BJ (cell line): ENCODE data around the gene PRLR. TPM values are rescaled to one million over a fixed set of nuclear protein-coding genes. Genes with fewer than 3 reads are reported as not detected.

ENCODE experiments used
- CTCF ChIA-PET: fragments of 350-600 bp; formaldehyde crosslinking; extraction: SDS; loops from one replicate; lab custom pipeline; 2021; ENCODE audit warnings: antibody characterized with exemption, inconsistent platforms; lab: Yijun Ruan, JAX
- POLR2A ChIA-PET: fragments of 300-600 bp; sonication (Branson Sonifier 250); formaldehyde crosslinking; extraction: SDS; loops from one replicate; lab custom pipeline; 2021; ENCODE audit warnings: antibody characterized with exemption; lab: Charles Lee
- DNase-seq: peaks from one replicate; pipeline ENCODE4 v3.0.0-alpha.2; 2011; ENCODE audit warnings: low read depth
- H3K27me3 ChIP-seq: 2 replicates; pipeline ENCODE4 v1.6.0; 2011; ENCODE audit warnings: low read length; ENCODE audit not compliant: control insufficient read depth, insufficient read depth
- H3K36me3 ChIP-seq: 2 replicates; pipeline ENCODE4 v1.5.1; 2011; ENCODE audit warnings: low read length; ENCODE audit not compliant: control insufficient read depth, insufficient read depth
- H3K4me3 ChIP-seq: 2 replicates; pipeline ENCODE4 v1.5.1; 2011; ENCODE audit warnings: low read depth, mild to moderate bottlenecking, control low read depth, low read length
- polyA plus RNA-seq: library from polyadenylated mRNA; depleted of rRNA; stranded (reverse); fragments of >200 nt; gene quantifications from 2 replicates; pipeline ENCODE4 v1.2.3, GENCODE V29; 2011
- TF ChIP-seq, protein P1 (sequence below): IDR thresholded peaks from 2 replicates; pipeline ENCODE4 v1.5.1; 2011; ENCODE audit warnings: low read depth, mild to moderate bottlenecking, control low read depth, inconsistent platforms, low read length, moderate library complexity; ENCODE audit not compliant: insufficient read depth

Gene PRLR
- polyA plus RNA-seq, 1 experiment, result 0.34 TPM

DNA sequence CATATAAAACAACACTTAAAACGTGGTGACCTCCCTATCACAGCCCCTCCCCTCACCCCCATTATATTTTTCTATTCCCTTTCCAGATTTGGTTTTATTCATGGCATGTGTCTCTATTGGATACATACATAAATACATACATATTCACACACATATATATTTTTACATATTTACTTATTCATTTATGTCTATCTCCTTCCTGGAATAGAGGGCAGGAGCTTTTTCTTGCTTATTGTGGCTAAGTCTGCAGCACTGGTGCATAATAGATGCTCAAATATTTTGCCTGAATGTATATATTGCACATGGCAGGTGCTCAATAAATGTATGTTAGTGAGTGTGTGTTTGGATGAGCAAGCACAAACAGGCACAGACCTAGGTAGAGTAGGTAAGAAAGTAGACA is 185.0 kb downstream of the PRLR start:
- TF ChIP-seq, protein P1, sequence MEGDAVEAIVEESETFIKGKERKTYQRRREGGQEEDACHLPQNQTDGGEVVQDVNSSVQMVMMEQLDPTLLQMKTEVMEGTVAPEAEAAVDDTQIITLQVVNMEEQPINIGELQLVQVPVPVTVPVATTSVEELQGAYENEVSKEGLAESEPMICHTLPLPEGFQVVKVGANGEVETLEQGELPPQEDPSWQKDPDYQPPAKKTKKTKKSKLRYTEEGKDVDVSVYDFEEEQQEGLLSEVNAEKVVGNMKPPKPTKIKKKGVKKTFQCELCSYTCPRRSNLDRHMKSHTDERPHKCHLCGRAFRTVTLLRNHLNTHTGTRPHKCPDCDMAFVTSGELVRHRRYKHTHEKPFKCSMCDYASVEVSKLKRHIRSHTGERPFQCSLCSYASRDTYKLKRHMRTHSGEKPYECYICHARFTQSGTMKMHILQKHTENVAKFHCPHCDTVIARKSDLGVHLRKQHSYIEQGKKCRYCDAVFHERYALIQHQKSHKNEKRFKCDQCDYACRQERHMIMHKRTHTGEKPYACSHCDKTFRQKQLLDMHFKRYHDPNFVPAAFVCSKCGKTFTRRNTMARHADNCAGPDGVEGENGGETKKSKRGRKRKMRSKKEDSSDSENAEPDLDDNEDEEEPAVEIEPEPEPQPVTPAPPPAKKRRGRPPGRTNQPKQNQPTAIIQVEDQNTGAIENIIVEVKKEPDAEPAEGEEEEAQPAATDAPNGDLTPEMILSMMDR, result no peak
- no peaks in the 10 kb centered on the region for H3K36me3 ChIP-seq
- CTCF ChIA-PET, result interaction anchor here (0.6 to 0.7 kb wide), 2 partner anchors 44 to 613 kb away, joined by 3 to 4 read pairs; no protein-coding TSS in a partner anchor
- POLR2A ChIA-PET, result no interaction called here
- DNase-seq, result no peak
- no peak overlapping the region for H3K4me3 ChIP-seq
- H3K27me3 ChIP-seq, result no peaks in the 10 kb centered on the region

DNA sequence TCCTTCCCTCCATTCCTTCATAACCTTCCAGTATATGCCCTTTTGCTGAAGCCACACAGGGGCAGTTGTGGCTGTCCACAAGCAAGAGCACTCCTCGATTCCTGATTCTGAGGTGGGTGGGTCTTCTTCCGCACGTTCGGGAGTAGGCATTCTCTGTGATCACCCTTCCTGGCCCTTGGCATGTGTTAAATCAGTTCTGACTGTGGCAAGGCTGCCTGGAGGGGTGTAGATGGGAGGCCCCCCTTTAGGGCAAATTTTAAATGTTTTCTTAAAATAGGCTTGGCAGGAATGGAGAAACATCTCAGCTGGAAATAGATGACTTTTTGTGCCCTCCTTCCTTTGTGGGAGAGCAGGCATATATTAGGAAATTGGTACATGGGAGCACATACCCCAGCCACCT is 185.6 kb downstream of the PRLR start:
- ChIA-PET CTCF (interaction anchor here (0.6 to 0.7 kb wide), 2 partner anchors 43 to 613 kb away, joined by 3 to 4 read pairs; no protein-coding TSS in a partner anchor), POLR2A (no interaction called here)
- TF ChIP-seq, protein P1, result no peak
- Histone ChIP-seq H3K4me3 (no peak overlapping the region), H3K27me3 (no peaks in the 10 kb centered on the region), H3K36me3 (no peaks in the 10 kb centered on the region)
- DNase-seq, result no peak

DNA sequence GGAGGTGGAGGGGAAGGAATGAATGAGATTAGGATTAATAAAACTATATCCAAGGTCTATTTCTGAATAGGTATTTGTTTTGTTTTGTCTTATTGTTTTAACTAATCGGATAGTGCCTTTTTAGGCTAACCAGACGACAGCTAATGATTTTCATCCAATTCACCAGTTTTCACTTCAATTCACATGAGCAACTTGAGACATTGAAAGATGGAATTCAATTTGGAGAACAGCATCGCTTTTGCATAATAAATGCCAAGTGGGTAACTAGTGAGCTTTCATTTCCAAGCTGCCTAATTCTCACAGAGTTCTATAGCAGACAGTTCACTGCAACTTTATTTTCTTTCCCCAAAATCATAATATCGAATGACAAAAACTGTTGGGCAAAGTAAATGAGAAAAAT is 187.5 kb downstream of the PRLR start:
- no peak for DNase-seq
- CTCF ChIA-PET, result interaction anchor here (1.2 kb wide), 1 partner anchor 21 kb away, joined by 3 read pairs; no protein-coding TSS in a partner anchor
- TF ChIP-seq, protein P1, result no peak
- H3K27me3 ChIP-seq, result no peaks in the 10 kb centered on the region
- POLR2A ChIA-PET, result no interaction called here
- H3K4me3 ChIP-seq, result no peak overlapping the region
- no peaks in the 10 kb centered on the region for H3K36me3 ChIP-seq

DNA sequence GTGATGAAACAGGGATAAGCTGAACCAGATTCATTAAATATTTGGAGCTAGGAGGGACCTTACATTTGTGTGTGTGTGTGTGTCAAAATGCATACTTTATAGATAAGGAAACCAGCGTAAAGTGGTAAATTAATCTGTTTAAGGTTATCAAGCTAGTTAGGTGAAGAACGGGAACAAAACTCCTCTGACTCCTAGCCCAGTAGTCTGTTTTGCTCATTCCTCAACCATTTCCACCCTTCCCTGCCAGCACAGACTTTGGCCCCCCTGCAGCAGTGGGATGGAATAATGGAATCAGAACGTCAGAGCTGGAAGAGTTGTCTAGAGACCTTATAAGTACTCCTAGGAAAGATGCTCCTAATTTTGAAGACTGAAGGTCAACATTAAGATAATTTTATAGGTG is 189.0 kb downstream of the PRLR start:
- TF ChIP-seq, protein P1, result no peak
- POLR2A ChIA-PET, result no interaction called here
- Histone ChIP-seq H3K27me3 (no peaks in the 10 kb centered on the region; the same call in 1 of the 2 replicates), H3K36me3 (no peaks in the 10 kb centered on the region), H3K4me3 (no peak overlapping the region)
- DNase-seq, result no peak
- CTCF ChIA-PET, result interaction anchor here (0.5 to 1.3 kb wide), 3 partner anchors 13 to 37 kb away, joined by 3 read pairs; no protein-coding TSS in a partner anchor

DNA sequence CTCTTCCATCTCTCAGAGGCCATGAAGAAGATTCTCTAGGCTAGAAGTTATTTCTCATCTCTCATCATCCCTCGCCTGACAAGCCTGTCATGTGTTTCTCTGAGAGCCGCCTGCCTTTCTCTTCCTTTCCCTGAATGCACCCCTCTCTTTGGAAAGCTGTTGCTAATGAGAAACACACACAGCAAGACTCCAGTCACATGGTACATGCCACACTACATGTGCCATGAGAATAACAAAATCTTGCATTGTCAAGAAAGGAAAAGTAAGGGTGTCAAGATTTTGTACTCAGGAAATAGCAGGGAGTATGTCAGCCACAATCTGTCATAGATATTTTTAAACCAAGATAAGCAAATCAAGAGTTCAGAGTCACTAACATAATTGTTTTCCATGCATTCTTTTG is 191.4 kb downstream of the PRLR start:
- CTCF ChIA-PET, result no interaction called here
- H3K4me3 ChIP-seq, result no peak overlapping the region
- no peaks in the 10 kb centered on the region; the same call in 1 of the 2 replicates for H3K27me3 ChIP-seq
- H3K36me3 ChIP-seq, result no peaks in the 10 kb centered on the region
- TF ChIP-seq, protein P1, result no peak
- POLR2A ChIA-PET, result no interaction called here
- no peak for DNase-seq
